ENCODE results near the gene HEXA.

Gene HEXA

DNA sequence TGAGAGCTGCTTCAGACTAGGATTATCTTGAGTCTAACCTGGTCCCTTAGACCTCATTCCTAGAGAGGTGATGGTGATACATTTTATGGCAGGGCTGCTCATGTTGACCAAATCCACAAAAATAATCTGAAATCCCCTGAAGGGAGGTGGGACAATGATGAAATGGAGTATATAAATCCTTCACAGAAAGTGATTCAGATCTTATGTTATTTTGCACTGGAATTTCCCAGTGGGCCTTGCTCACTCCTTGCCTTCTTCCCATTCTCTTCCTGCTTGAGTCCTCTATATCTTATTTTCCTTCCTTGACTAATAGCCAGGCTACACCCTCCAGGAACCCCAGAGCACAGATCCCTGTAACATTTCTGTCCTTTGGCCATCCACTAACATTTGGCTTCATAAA is 11.9 kb upstream of the HEXA start:
- no peak overlapping the region for H3K4me3 ChIP-seq (ENCODE audit: insufficient read depth, low read length, poor library complexity, severe bottlenecking)
- no peaks in the 10 kb centered on the region for H3K27me3 ChIP-seq (ENCODE audit: low read length)
- TF ChIP-seq, protein P1, sequence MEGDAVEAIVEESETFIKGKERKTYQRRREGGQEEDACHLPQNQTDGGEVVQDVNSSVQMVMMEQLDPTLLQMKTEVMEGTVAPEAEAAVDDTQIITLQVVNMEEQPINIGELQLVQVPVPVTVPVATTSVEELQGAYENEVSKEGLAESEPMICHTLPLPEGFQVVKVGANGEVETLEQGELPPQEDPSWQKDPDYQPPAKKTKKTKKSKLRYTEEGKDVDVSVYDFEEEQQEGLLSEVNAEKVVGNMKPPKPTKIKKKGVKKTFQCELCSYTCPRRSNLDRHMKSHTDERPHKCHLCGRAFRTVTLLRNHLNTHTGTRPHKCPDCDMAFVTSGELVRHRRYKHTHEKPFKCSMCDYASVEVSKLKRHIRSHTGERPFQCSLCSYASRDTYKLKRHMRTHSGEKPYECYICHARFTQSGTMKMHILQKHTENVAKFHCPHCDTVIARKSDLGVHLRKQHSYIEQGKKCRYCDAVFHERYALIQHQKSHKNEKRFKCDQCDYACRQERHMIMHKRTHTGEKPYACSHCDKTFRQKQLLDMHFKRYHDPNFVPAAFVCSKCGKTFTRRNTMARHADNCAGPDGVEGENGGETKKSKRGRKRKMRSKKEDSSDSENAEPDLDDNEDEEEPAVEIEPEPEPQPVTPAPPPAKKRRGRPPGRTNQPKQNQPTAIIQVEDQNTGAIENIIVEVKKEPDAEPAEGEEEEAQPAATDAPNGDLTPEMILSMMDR (IDR thresholded peaks at IDR 0.05; ENCODE audit: insufficient read depth, low read length, poor library complexity, severe bottlenecking): no peak
- TF ChIP-seq EZH2phosphoT487 (conservative IDR thresholded peaks at IDR 0.05; ENCODE audit: low read length): no peak
- H3K9me2 ChIP-seq (replicated peaks; ENCODE audit: insufficient read depth, low read length): no peaks in the 10 kb centered on the region
- no peak overlapping the region for H3K4me2 ChIP-seq (ENCODE audit: low read depth, low read length, poor library complexity, severe bottlenecking)
- no peak overlapping the region for H3K9ac ChIP-seq (ENCODE audit: low read length)
- H3K9me3 ChIP-seq (ENCODE audit: insufficient read depth, low read length): no peaks in the 10 kb centered on the region
- H3K36me3 ChIP-seq (ENCODE audit: low read length): no peaks in the 10 kb centered on the region
- H3K27ac ChIP-seq (ENCODE audit: low read depth, low read length): no peak overlapping the region
- H2AFZ ChIP-seq (ENCODE audit: low read depth, low read length, severe bottlenecking): no peak overlapping the region
- no peaks in the 10 kb centered on the region for H4K20me1 ChIP-seq (ENCODE audit: low read depth, low read length)
- H3K79me2 ChIP-seq (ENCODE audit: insufficient read depth, low read length): no peaks in the 10 kb centered on the region
- no peaks in the 10 kb centered on the region for H3F3A ChIP-seq (ENCODE audit: insufficient read depth)

DNA sequence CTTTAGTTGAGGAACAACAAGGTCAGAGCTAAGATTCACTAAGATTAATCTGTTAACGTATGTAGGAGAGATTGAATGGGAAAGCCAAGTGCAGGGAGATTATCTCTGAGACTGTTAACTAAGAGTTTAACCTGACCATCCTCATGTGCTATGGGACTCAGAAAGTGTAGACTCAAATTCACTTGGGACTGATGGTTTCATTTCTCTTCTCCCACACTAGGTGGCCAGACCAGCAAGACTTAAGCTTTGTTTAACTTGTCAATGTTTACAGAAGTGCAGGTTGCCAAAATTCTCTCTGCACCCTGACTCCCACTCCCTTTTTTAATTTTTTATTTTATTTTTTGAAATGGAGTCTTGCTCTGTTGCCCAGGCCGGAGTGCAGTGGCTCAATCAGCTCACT is 6.3 kb upstream of the HEXA start:
- H3K9ac ChIP-seq (ENCODE audit: low read length): no peak overlapping the region
- no peaks in the 10 kb centered on the region for H4K20me1 ChIP-seq (ENCODE audit: low read depth, low read length)
- no peaks in the 10 kb centered on the region for H3K9me3 ChIP-seq (ENCODE audit: insufficient read depth, low read length)
- no peak for TF ChIP-seq EZH2phosphoT487 (conservative IDR thresholded peaks at IDR 0.05; ENCODE audit: low read length)
- TF ChIP-seq, protein P1 (IDR thresholded peaks at IDR 0.05; ENCODE audit: insufficient read depth, low read length, poor library complexity, severe bottlenecking): no peak
- no peaks in the 10 kb centered on the region for H3K9me2 ChIP-seq (replicated peaks; ENCODE audit: insufficient read depth, low read length)
- H3K27me3 ChIP-seq (ENCODE audit: low read length): no peaks in the 10 kb centered on the region
- H2AFZ ChIP-seq (ENCODE audit: low read depth, low read length, severe bottlenecking): no peak overlapping the region
- no peak overlapping the region for H3K27ac ChIP-seq (ENCODE audit: low read depth, low read length)
- H3F3A ChIP-seq (ENCODE audit: insufficient read depth): peaks cover 3% of the 10 kb centered on the region; the same call in 1 of the 2 replicates
- no peak overlapping the region for H3K4me2 ChIP-seq (ENCODE audit: low read depth, low read length, poor library complexity, severe bottlenecking)
- no peak overlapping the region for H3K4me3 ChIP-seq (ENCODE audit: insufficient read depth, low read length, poor library complexity, severe bottlenecking)
- H3K36me3 ChIP-seq (ENCODE audit: low read length): no peaks in the 10 kb centered on the region
- H3K79me2 ChIP-seq (ENCODE audit: insufficient read depth, low read length): no peaks in the 10 kb centered on the region

DNA sequence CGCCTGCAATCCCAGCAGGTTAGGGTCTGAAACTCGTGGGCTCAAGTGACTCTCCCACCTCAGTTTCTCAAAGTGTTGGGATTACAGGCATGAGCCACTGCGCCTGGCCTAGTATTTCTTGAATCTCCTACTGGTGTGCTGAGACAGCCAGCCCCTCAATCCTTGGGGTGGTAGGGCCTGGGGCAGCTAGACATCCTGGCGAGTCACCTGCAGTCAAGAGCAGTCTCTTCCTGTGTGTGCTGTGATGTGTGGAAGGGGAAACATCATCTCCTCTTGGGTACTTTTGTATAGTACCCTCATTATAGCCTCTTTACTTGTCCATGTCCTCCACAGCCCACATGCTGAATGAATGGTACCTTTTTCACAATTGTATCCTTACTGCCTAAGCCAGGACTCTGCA is 4.9 kb upstream of the HEXA start:
- no peak for TF ChIP-seq EZH2phosphoT487 (conservative IDR thresholded peaks at IDR 0.05; ENCODE audit: low read length)
- TF ChIP-seq, protein P1 (IDR thresholded peaks at IDR 0.05; ENCODE audit: insufficient read depth, low read length, poor library complexity, severe bottlenecking): no peak
- Histone ChIP-seq H3F3A (ENCODE audit: insufficient read depth) (peaks cover 8% of the 10 kb centered on the region; the same call in 1 of the 2 replicates), H3K9me3 (ENCODE audit: insufficient read depth, low read length) (no peaks in the 10 kb centered on the region), H2AFZ (ENCODE audit: low read depth, low read length, severe bottlenecking) (no peak overlapping the region), H3K4me2 (ENCODE audit: low read depth, low read length, poor library complexity, severe bottlenecking) (no peak overlapping the region), H3K9me2 (replicated peaks; ENCODE audit: insufficient read depth, low read length) (no peaks in the 10 kb centered on the region), H4K20me1 (ENCODE audit: low read depth, low read length) (no peaks in the 10 kb centered on the region), H3K4me3 (ENCODE audit: insufficient read depth, low read length, poor library complexity, severe bottlenecking) (no peak overlapping the region), H3K79me2 (ENCODE audit: insufficient read depth, low read length) (no peaks in the 10 kb centered on the region), H3K9ac (ENCODE audit: low read length) (no peak overlapping the region), H3K27me3 (ENCODE audit: low read length) (no peaks in the 10 kb centered on the region), H3K36me3 (ENCODE audit: low read length) (no peaks in the 10 kb centered on the region), H3K27ac (ENCODE audit: low read depth, low read length) (no peak overlapping the region)
